Measurements from ENCODE around the gene BPIFB3.

BPIFB3 gene

DNA sequence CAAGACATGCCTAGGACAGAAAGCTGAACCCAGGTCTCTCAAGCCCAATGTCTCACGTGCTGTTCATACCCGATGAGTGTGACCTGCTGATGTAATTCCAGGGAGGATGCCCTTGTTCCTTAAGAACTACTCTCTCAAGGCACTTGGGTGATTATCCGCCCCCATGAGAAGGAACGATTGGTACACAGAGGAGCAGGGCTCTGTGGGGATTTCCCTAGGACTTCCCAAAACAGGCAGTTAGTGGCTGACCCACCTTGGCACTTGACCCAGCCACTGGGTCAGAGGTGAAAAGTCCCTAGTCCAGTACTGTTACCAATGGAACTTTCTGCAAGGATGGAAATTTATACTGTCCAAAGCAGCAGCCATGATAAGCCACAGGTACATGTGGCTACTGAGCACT lies 31.4 kb upstream of the BPIFB3 start:
- no peak overlapping the region for H3K4me3 ChIP-seq (ENCODE audit: low read length)
- TF ChIP-seq ZNF274 (IDR thresholded peaks at IDR 0.05; ENCODE audit: low read depth, low read length): no peak

DNA sequence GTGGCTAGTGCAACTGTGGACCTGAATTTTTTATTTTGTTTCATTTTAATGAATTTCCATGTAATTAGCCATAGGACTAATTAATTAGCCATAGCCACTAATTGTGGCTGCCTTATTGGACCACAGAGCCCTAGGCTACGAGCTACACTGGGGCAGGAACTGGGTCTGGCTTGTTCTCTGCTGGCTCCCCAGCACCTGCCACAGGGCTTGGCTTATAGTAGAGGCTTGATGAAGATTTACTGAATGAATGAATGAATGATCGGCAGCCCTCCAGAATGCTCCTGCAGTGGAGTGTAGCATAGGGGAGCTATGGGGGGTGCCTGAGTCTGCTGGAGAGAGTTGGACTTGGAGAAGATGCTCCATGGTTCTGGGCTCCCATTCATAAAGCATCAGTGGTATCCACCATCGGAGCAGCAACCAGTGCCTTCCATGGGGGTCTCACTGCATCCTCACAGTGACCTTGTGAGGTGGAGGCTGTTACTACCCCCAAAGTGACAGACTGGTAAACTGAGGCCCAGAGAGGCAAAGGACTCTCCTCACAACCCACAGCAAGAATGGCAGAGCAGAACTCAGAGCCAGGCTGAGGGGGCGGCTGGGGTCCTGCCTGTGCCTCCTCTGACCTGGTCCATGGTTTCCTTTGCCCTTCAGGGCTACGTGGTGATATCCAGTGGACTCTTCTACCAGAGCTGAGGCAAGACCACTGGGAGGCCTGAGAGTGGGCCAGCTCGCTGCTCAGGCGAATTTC lies 30.8 kb upstream of the BPIFB3 start:
- no peak overlapping the region for H3K4me3 ChIP-seq (ENCODE audit: low read length)
- no peak for TF ChIP-seq ZNF274 (IDR thresholded peaks at IDR 0.05; ENCODE audit: low read depth, low read length)

DNA sequence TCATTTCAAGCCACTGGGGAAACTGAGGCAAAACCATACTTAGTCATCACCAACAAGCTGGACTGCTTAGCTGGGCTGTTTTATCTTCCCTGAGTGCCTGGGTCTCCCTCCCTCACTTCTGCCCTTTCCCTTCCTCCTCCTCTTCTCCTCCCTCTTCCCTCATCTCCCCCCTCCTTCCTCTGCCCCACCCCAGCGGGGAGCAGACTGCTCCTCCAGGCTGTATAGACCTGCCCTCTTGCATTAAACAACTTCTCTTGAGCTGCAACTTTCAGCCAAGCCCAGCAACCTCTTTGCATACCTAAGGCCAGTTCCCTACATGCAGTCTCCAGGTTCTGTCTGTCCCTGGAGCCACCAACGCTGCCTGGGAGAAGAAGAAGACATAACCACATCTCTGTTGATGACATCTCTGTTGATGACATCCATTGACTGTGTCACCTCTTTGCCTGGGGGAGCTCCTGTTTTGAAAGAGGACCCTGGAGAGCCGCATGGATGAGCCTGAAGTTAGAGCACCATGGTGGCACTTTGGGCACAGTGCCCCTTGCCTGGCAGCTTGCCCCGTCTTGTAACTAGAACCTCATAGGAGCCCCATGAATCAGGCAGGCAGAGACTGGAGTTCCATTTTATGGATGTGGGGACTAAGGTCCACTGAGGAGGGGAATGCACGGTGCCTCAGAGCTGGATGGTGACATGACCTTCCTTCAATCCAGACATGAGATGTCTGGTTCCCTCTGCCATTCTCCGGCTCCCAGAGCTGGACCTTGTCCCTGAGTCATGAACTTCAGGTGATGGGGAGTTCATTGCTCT lies 30.1 kb upstream of the BPIFB3 start:
- no peak overlapping the region for H3K4me3 ChIP-seq (ENCODE audit: low read length)
- TF ChIP-seq ZNF274 (IDR thresholded peaks at IDR 0.05; ENCODE audit: low read depth, low read length): no peak

DNA sequence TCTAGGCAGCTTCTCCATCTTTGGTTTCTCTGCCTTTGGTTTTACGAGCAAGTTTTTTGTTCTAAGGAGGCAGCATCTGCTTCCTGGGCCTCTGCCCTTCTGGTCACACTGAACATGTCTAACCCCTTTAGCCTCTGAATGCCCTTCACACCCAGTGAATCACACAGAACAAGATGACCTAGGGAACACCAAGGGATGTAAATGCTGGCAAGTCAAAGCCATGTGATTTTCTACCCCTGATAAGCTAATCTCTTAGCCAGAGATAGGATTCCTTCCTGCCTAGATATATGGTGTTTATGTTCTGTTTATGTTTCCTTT lies 29.5 kb upstream of the BPIFB3 start:
- no peak for TF ChIP-seq ZNF274 (IDR thresholded peaks at IDR 0.05; ENCODE audit: low read depth, low read length)

DNA sequence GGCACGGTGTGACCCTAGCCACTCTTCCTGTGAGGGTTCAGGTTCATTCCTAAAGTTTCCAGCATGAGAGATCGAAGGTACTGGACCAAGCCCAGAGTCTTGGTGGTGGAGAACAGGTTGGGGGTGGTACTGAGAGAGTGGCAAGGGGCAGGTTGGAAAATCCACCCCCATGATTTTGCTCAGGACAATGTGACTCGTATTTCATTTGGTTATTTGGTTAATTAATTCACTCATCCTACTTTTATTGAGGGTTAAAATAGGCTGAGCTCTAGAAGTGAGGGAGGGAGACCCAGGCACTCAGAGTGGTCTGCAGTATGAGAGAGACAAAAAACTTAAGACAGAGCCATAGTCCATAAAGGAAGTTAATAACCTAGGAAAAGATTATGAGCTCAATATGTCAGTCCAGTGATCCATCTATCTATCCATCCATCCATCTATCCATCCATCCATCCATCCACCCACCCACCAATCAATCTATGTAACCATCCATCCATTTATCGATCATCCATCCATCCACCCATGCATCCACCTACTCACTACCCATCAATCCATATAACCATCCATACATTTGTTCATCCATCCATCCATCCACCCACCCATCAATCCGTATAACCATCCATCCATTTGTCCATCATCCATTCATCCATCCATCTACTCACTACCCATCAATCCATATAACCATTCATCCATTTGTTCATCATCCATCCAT lies 28.9 kb upstream of the BPIFB3 start:
- no peak for TF ChIP-seq ZNF274 (IDR thresholded peaks at IDR 0.05; ENCODE audit: low read depth, low read length)
- H3K4me3 ChIP-seq (ENCODE audit: low read length): no peak overlapping the region

More for the DNA sequence above, 29.5 kb upstream of the BPIFB3 start:
- H3K4me3 ChIP-seq (ENCODE audit: low read length): no peak overlapping the region

DNA sequence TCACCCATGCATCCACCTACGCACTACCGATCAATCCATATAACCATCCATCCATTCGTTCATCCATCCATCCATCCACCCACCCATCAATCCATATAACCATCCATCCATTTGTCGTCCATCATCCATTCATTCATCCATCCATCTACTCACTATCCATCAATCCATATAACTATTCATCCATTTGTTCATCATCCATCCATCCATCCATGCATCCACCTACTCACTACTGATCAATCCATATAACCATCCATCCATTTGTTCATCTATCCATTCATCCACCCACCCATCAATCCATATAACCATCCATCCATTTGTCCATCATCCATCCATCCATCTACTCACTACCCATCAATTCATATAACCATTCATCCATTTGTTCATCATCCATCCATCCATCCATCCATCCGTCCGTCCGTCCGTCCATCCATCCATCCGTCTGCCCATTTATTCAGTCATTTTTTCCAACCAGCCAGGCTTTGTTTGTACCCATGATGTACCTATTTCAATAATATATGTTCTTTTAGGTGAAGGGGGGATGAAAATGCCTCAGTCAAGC lies 28.3 kb upstream of the BPIFB3 start:
- TF ChIP-seq ZNF274 (IDR thresholded peaks at IDR 0.05; ENCODE audit: low read depth, low read length): no peak
- no peak overlapping the region for H3K4me3 ChIP-seq (ENCODE audit: low read length)

DNA sequence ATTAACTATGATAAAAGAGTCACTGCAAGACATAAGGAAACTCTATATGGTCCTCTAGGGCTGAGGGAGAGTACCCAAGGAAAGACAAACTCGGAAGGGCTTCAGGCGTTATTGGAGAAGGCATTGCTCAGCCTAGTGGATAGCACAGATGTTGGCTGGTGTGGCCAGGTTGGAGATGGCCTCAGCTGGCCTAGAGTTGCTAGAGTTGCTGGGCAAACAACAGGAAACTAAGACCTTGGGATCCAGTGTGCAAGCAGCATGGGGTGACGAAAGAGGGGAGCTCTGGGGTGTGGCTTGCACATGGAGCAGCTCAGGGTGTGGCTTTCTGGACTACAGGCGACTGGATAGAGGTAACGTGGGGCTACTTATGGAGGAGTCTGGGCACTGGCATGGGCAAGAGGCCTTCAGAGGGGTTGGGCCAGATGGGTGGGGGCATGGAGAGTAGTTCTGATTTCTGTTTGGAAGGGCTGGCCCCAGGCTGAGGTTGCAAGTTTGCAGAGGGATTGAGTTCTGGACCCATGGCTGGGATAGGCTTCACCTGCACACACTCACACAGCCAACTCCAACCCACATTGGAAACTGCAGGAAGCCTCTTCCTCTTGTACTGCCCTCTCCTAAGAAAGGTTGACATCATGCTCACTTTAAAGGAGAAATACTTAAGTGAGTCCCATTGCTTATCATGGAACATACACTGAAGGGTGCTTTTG lies 27.5 kb upstream of the BPIFB3 start:
- no peak overlapping the region for H3K4me3 ChIP-seq (ENCODE audit: low read length)
- no peak for TF ChIP-seq ZNF274 (IDR thresholded peaks at IDR 0.05; ENCODE audit: low read depth, low read length)

DNA sequence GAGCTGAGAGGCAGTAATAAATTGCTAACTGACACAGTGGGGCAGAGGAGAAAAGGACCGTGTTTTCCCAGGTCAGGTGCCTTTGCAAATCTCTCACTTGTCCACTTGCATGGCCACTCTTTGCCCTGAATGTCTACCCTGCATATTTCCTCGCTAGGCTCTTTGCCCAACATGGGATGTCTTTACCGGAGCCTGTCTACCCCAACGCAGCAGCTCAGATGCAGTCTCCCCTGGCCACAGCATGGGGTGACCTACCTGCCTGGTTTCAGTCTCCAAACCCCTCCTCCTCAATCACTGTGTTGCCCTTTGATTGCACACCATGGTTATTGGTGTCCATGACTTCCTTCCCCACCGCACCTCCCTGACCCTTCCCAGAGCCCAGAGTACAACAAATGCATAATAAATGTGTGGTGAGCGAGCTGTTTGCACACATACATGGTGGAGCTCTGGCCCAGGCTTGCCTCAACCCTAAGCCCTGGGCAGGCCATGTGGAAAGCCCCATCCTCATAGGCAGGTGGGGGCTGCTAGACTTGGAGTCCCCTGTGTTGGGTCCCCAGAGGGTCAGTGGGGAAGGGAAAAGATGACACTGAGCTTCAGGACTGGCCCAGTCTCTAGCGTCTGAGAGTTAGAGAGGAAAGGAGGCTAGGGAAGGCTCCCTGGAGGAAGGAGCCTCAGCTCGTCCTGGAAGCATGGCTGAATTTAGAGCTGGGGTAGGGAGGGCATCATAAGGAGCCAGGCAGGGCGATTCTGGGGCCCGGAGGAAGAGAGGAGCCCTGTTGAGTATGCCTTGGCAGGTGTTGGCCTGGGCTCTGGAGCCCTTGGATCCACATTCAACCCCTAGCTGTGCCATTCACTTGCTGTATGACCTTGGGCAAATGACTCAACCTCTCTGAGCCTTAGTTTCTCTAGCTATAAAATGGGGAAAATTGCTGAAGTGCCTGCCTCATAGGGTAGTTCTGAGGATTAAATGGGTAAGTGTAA lies 26.6 kb upstream of the BPIFB3 start:
- no peak overlapping the region for H3K4me3 ChIP-seq (ENCODE audit: low read length)
- no peak for TF ChIP-seq ZNF274 (IDR thresholded peaks at IDR 0.05; ENCODE audit: low read depth, low read length)

DNA sequence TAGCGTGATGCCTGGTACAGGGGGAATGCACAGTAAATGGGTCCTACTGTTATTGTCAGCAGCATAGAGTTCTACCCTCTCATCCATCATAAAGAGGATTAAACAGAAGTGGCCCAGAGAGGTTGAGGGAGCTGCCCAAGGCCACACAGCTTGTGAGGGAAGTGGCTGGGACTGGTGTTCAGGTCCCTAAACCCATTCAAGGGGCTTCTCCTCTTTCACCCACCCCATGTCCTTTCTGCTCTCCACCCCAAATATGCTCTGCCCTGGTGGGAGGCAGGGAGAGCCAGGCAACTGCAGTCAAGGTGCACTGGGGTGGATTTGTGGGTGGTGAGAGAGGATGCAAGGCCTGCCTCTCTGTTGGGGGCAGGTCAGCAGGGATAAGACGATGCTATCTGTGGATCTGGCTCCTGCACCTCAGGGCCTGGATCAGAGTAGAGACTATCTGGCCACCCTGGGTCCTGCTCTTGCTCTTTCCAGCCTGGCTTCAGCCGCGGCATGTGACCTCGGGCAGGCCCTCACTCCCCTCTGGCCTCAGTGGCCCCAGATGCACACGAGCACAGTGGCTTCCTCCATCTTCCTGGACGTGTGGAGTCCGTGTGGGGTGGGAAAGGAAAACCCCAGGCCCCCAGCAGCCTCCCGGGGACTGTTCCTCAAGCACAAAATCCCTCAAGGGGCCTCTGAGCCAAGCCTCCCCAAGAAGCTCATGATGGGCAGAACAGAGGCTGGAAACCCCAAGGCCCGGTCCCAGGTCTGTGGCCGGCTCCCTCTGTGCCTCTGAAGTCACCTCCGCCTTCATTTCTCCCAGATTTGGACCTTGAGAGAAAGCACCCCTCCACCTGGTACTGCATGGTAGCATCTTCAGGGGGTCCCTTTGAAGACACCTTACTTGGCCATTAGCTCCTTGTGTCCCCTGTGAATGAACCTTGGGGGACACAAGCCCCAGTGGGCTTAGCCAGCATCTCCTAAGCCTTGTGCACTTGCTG lies 25.6 kb upstream of the BPIFB3 start:
- no peak for TF ChIP-seq ZNF274 (IDR thresholded peaks at IDR 0.05; ENCODE audit: low read depth, low read length)
- H3K4me3 ChIP-seq (ENCODE audit: low read length): no peak overlapping the region

DNA sequence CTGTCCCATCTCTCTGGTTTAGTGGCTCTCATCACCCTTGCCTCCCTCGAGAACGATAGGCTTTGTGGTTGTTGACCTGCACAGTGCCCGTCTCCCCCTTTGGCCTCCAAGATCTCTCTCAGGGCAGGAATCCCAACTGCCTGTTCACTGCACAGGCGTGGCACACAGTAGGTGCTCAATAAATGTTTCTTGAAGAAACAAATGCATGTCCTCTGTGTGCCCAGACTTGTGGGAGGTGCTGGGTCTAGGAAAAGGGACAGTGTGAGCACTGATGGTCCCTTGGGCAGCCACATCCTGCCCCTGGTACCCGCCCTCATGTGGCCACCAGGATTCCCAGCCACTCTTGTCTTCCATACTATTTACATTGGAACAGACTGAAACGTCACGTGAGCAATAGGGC lies 24.8 kb upstream of the BPIFB3 start:
- no peak for TF ChIP-seq ZNF274 (IDR thresholded peaks at IDR 0.05; ENCODE audit: low read depth, low read length)
- H3K4me3 ChIP-seq (ENCODE audit: low read length): no peak overlapping the region

DNA sequence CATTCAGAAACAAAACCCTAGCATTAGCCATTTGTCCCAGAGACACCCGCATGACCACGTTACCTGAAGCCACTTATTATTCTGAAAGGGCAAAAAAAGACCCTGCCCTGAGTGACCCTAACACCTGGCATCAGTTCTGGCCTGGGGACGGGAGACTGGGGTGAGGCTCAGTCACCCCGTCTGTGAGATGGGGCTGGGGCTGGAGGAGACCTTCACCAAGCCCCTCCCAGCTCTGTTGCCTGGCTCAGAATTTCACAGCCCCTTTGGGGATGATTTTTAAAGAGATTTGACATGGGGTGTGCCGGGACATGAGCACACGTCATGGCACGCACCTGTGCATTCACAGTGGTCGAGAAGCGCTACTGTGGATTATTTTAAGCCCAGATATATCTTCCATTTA lies 23.6 kb upstream of the BPIFB3 start:
- H3K4me3 ChIP-seq (ENCODE audit: low read length): no peak overlapping the region
- no peak for TF ChIP-seq ZNF274 (IDR thresholded peaks at IDR 0.05; ENCODE audit: low read depth, low read length)

DNA sequence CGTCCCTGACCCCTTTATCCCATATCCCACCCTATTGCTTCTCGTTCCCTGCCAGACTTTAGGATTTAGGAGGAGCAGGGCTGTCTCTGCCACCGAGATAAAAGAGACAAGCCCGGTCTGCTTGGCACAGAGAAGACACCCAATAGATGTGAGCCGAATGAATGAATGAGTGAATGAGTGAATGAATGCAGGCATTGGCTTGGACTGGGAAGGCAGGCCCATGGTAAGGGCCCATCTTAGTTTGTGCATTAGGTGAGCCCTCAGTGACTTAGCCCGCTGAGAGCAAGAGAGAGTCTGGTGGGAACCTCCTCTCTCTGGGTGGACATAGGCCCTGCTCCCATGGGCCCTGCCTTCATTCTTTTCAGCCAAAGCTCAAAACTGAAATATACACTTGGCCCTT lies 23.1 kb upstream of the BPIFB3 start:
- H3K4me3 ChIP-seq (ENCODE audit: low read length): no peak overlapping the region
- no peak for TF ChIP-seq ZNF274 (IDR thresholded peaks at IDR 0.05; ENCODE audit: low read depth, low read length)
